Colonic mucosa (tissue), 4 donors: ENCODE results near the gene DNAJC24. TPM values are rescaled to one million over a fixed set of nuclear protein-coding genes. Genes with fewer than 3 reads are reported as not detected.

ENCODE experiments used
- DNase-seq: peaks from one replicate; pipeline ENCODE4 v3.0.0-alpha.2; 2020
- H3K27ac ChIP-seq: fragments of 200-600 bp; one replicate; pipeline ENCODE4 v1.8.0; 2021
- H3K27me3 ChIP-seq: fragments of 200-600 bp; one replicate; pipeline ENCODE4 v1.8.0; 2021
- H3K36me3 ChIP-seq: fragments of 200-600 bp; one replicate; pipeline ENCODE4 v1.8.0; 2021
- H3K4me1 ChIP-seq: fragments of 200-600 bp; one replicate; pipeline ENCODE4 v1.8.0; 2021; ENCODE audit warnings: mild to moderate bottlenecking
- H3K4me3 ChIP-seq: fragments of 200-600 bp; one replicate; pipeline ENCODE4 v1.8.0; 2021
- H3K9ac ChIP-seq, 2 donors: one replicate each; pipeline ENCODE4 v1.7.0; 2013; ENCODE audit warnings: control low read depth in 2 of 2, low read depth in 2 of 2, low read length in 2 of 2
- H3K9me3 ChIP-seq: fragments of 200-600 bp; one replicate; pipeline ENCODE4 v1.8.0; 2021
- CTCF ChIP-seq: fragments of 200-600 bp; IDR thresholded peaks from one replicate; pipeline ENCODE4 v1.8.0; 2022; ENCODE audit warnings: antibody characterized with exemption, mild to moderate bottlenecking
- intact Hi-C: fragments of 100-400 bp; cut with DNase I; formaldehyde crosslinking; loops from one replicate; pipeline ENCODE4 v1.14.1; 2022
- total RNA-seq, 2 donors: library from RNA; stranded (reverse); fragmentation: NEBNext Ultra II Directional in 1 of 2; extraction: Animal tissue kit (Norgen Biotek cat#: 25700) in 1 of 2; gene quantifications; one replicate each; pipeline ENCODE4 v1.2.1, GENCODE V29; 2021
- donor health status: healthy.
- donor health status: DM: no; HTN: no; CAD: no.
- donor health status: DM: no; HTN: no; CAD: no.

The DNAJC24 gene
- total RNA-seq, 2 donors from 2014 or later: 8.3 to 10.1 TPM

DNA sequence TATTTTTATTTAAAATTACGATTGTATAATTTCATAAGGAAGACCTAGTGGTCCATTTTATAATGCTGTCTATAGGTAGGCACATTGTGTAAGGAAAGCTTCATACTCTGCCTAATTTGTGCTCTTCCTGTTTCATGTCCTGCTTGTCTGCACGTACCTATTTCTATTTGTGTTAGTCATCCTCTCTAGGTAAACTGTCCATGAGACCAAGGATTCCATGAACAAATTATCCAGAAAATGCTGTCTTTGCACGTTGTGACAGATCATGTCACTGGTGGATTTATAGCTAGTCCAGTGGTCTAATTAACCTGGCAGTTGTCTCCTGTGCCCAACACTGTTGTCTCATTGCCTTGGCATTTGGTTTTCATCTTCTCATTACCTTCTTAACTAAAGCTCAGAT is 44.7 kb downstream of the DNAJC24 start:
- no peak overlapping the region for H3K4me3 ChIP-seq
- H3K9ac ChIP-seq: no peak overlapping the region
- no peaks in the 10 kb centered on the region for H3K4me1 ChIP-seq
- TF ChIP-seq CTCF: no peak
- H3K27ac ChIP-seq: no peak overlapping the region
- H3K9me3 ChIP-seq: no peaks in the 10 kb centered on the region
- no peak for DNase-seq
- no peaks in the 10 kb centered on the region for H3K27me3 ChIP-seq
- no peaks in the 10 kb centered on the region for H3K36me3 ChIP-seq
- intact Hi-C loops: no loop called here

- intact Hi-C loops: no loop called here
- no peak for TF ChIP-seq CTCF
- Histone ChIP-seq H3K4me3 (no peak overlapping the region), H3K36me3 (no peaks in the 10 kb centered on the region), H3K9ac (no peak overlapping the region), H3K9me3 (no peaks in the 10 kb centered on the region), H3K27ac (no peak overlapping the region), H3K27me3 (no peaks in the 10 kb centered on the region), H3K4me1 (no peaks in the 10 kb centered on the region)
- DNase-seq: no peak
Observed at GRCh38 chr11:31415435-31415834, 45.8 kb downstream of the DNAJC24 start.

GRCh38 chr11:31417357-31417756 is 47.7 kb downstream of the DNAJC24 start:
- TF ChIP-seq CTCF: no peak

DNA sequence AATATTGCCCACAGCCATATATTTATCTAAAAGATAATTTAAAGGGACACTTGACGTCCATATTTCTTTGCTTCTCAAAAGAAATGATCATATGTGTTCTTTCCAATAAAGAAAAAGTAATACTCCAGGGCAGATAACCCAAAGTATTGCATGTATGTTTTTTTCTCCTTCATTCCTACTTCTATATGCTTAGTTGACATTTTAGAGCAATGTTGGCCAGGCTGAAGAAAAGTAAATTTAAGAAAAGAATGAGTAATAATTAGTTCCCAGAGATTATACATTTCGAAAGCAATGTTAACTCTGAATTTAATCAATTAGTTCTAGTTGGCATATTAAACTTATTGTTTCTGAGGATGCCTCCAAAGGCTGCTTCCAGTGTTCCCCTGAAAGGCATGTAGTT is 48.2 kb downstream of the DNAJC24 start:
- DNase-seq: no peak
- no peaks in the 10 kb centered on the region for H3K36me3 ChIP-seq
- no peak overlapping the region for H3K9ac ChIP-seq
- H3K9me3 ChIP-seq: no peaks in the 10 kb centered on the region
- H3K27me3 ChIP-seq: no peaks in the 10 kb centered on the region
- no peak for TF ChIP-seq CTCF
- H3K4me1 ChIP-seq: no peaks in the 10 kb centered on the region
- H3K4me3 ChIP-seq: no peak overlapping the region
- intact Hi-C loops: no loop called here
- H3K27ac ChIP-seq: no peak overlapping the region

More at GRCh38 chr11:31417357-31417756, 47.7 kb downstream of the DNAJC24 start:
- H3K27ac ChIP-seq: no peak overlapping the region
- no peaks in the 10 kb centered on the region for H3K36me3 ChIP-seq
- H3K4me1 ChIP-seq: no peaks in the 10 kb centered on the region
- H3K4me3 ChIP-seq: no peak overlapping the region
- no peaks in the 10 kb centered on the region for H3K27me3 ChIP-seq
- intact Hi-C loops: no loop called here
- no peaks in the 10 kb centered on the region for H3K9me3 ChIP-seq
- no peak for DNase-seq
- H3K9ac ChIP-seq: no peak overlapping the region

GRCh38 chr11:31419138-31419537 is 49.5 kb downstream of the DNAJC24 start:
- Histone ChIP-seq H3K9me3 (no peaks in the 10 kb centered on the region), H3K27me3 (no peaks in the 10 kb centered on the region), H3K27ac (no peak overlapping the region), H3K9ac (no peak overlapping the region), H3K4me1 (no peaks in the 10 kb centered on the region), H3K36me3 (no peaks in the 10 kb centered on the region), H3K4me3 (no peak overlapping the region)
- DNase-seq: no peak
- TF ChIP-seq CTCF: no peak
- intact Hi-C loops: no loop called here

- Histone ChIP-seq H3K9ac (no peak overlapping the region), H3K27ac (no peak overlapping the region), H3K9me3 (no peaks in the 10 kb centered on the region), H3K4me3 (no peak overlapping the region), H3K36me3 (no peaks in the 10 kb centered on the region), H3K4me1 (no peaks in the 10 kb centered on the region), H3K27me3 (no peaks in the 10 kb centered on the region)
- no peak for TF ChIP-seq CTCF
- DNase-seq: no peak
- intact Hi-C loops: no loop called here
Observed at GRCh38 chr11:31419669-31420068, 50.0 kb downstream of the DNAJC24 start.
